SU-DHL-6 (cell line): ENCODE results near the gene KCNN1.

Experiments used
- CTCF ChIP-seq: fragments of 200-600 bp; sonication (generic); IDR thresholded peaks from one replicate; pipeline ENCODE4 v1.5.1; 2017; ENCODE audit warnings: antibody characterized with exemption, mild to moderate bottlenecking, low read length, moderate library complexity; ENCODE audit not compliant: insufficient read depth, poor library complexity, severe bottlenecking
- EZH2phosphoT487 ChIP-seq: fragments of 200-600 bp; sonication (generic), shearing (Covaris generic); conservative IDR thresholded peaks from 2 replicates; pipeline ENCODE4 v1.6.1; 2018; ENCODE audit warnings: mild to moderate bottlenecking, antibody characterized with exemption, low read length, moderate library complexity, mixed read lengths

GRCh38 chr19:18002347-18002850, 35.5 kb downstream of the KCNN1 start:
- TF ChIP-seq CTCF (no peak), EZH2phosphoT487 (no peak)
